ENCODE measurements around the gene FLII. TPM values are rescaled to one million over a fixed set of nuclear protein-coding genes. Genes with fewer than 3 reads are reported as not detected.

The FLII gene
- total RNA-seq, 1 donor from 2014 or later, result 517 TPM

GRCh38 chr17:18206962-18207361, 51.6 kb downstream of the FLII start:
- DNase-seq (ENCODE audit: low read depth) (no peak), FAIRE-seq (no peak)
- Histone ChIP-seq H3K36me3 (ENCODE audit: control insufficient read depth, insufficient read depth, low read length) (peaks cover 31% of the 10 kb centered on the region), H3K4me3 (ENCODE audit: low read depth, low read length) (no peak overlapping the region), H3K27me3 (ENCODE audit: control insufficient read depth, insufficient read depth, low read length) (no peaks in the 10 kb centered on the region)
- TF ChIP-seq, protein P1, sequence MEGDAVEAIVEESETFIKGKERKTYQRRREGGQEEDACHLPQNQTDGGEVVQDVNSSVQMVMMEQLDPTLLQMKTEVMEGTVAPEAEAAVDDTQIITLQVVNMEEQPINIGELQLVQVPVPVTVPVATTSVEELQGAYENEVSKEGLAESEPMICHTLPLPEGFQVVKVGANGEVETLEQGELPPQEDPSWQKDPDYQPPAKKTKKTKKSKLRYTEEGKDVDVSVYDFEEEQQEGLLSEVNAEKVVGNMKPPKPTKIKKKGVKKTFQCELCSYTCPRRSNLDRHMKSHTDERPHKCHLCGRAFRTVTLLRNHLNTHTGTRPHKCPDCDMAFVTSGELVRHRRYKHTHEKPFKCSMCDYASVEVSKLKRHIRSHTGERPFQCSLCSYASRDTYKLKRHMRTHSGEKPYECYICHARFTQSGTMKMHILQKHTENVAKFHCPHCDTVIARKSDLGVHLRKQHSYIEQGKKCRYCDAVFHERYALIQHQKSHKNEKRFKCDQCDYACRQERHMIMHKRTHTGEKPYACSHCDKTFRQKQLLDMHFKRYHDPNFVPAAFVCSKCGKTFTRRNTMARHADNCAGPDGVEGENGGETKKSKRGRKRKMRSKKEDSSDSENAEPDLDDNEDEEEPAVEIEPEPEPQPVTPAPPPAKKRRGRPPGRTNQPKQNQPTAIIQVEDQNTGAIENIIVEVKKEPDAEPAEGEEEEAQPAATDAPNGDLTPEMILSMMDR (IDR thresholded peaks at IDR 0.05; ENCODE audit: insufficient read depth, low read length, severe bottlenecking), result no peak

- FAIRE-seq (peak; percentile 28), DNase-seq (ENCODE audit: low read depth) (no peak)
- TF ChIP-seq, protein P1 (IDR thresholded peaks at IDR 0.05; ENCODE audit: insufficient read depth, low read length, severe bottlenecking), result no peak
- Histone ChIP-seq H3K4me3 (ENCODE audit: low read depth, low read length) (no peak overlapping the region), H3K36me3 (ENCODE audit: control insufficient read depth, insufficient read depth, low read length) (peaks cover 33% of the 10 kb centered on the region), H3K27me3 (ENCODE audit: control insufficient read depth, insufficient read depth, low read length) (no peaks in the 10 kb centered on the region)
Measured at GRCh38 chr17:18205861-18206260, 52.7 kb downstream of the FLII start.

DNA sequence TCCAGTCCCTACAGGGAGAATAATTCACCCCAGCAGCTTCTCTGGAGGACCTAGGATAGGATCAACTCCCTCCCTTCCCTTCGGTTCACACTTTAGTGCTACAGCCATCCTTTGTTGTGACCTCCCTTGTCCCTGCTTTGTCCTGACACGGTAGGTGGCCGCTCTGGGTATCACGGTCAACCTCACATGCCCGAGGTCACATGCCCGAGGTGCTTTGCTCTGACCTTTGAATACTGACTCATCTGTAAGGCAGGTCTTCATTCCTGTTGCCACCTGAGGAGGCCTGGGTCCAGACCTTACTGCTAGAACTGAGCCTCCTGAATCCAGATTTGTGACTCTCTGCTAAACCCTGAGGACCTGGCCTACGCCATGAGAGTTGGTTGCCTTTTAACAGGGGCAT, 55.2 kb downstream of the FLII start:
- DNase-seq (ENCODE audit: low read depth) (no peak), FAIRE-seq (peak; percentile 58)
- H3K27me3 ChIP-seq (ENCODE audit: control insufficient read depth, insufficient read depth, low read length), result no peaks in the 10 kb centered on the region
- H3K4me3 ChIP-seq (ENCODE audit: low read depth, low read length), result no peak overlapping the region
- TF ChIP-seq, protein P1 (IDR thresholded peaks at IDR 0.05; ENCODE audit: insufficient read depth, low read length, severe bottlenecking), result no peak
- peaks cover 32% of the 10 kb centered on the region for H3K36me3 ChIP-seq (ENCODE audit: control insufficient read depth, insufficient read depth, low read length)

DNA sequence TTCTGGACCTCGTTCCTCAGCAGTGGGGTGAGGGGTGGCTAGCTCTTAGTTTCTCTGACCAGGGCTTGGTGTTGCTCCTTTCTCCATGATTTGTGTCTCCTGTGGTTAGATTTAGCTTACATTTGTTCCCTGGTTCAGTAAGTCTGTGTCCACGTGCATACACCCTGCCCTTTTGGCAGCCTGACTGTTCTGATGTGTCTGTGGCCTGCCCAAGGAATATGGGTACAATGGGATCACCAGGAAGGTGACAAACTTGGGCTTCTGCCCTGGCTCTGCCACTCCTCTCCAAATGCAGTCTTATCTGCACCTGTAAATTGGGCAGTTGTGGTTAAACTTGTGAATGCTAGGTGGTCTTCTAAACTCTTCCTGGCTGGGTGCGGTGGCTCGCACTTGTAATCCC, 57.4 kb downstream of the FLII start:
- FAIRE-seq (peak; percentile 72), DNase-seq (ENCODE audit: low read depth) (no peak)
- TF ChIP-seq, protein P1 (IDR thresholded peaks at IDR 0.05; ENCODE audit: insufficient read depth, low read length, severe bottlenecking), result no peak
- H3K36me3 ChIP-seq (ENCODE audit: control insufficient read depth, insufficient read depth, low read length), result peaks cover 25% of the 10 kb centered on the region
- H3K27me3 ChIP-seq (ENCODE audit: control insufficient read depth, insufficient read depth, low read length), result no peaks in the 10 kb centered on the region
- no peak overlapping the region for H3K4me3 ChIP-seq (ENCODE audit: low read depth, low read length)

- Histone ChIP-seq H3K36me3 (ENCODE audit: control insufficient read depth, insufficient read depth, low read length) (peaks cover 19% of the 10 kb centered on the region), H3K27me3 (ENCODE audit: control insufficient read depth, insufficient read depth, low read length) (no peaks in the 10 kb centered on the region), H3K4me3 (ENCODE audit: low read depth, low read length) (no peak overlapping the region)
- TF ChIP-seq, protein P1 (IDR thresholded peaks at IDR 0.05; ENCODE audit: insufficient read depth, low read length, severe bottlenecking), result no peak
- DNase-seq (ENCODE audit: low read depth) (no peak), FAIRE-seq (no peak)
Measured at GRCh38 chr17:18198530-18198929, 60.0 kb downstream of the FLII start.

- TF ChIP-seq, protein P1 (IDR thresholded peaks at IDR 0.05; ENCODE audit: insufficient read depth, low read length, severe bottlenecking), result no peak
- Histone ChIP-seq H3K27me3 (ENCODE audit: control insufficient read depth, insufficient read depth, low read length) (no peaks in the 10 kb centered on the region), H3K36me3 (ENCODE audit: control insufficient read depth, insufficient read depth, low read length) (peaks cover 19% of the 10 kb centered on the region), H3K4me3 (ENCODE audit: low read depth, low read length) (no peak overlapping the region)
- FAIRE-seq (peak; percentile 73), DNase-seq (ENCODE audit: low read depth) (no peak)
Measured at GRCh38 chr17:18197535-18198194, 60.9 kb downstream of the FLII start.
